ENCODE measurements around the gene CLSTN2.

Gene CLSTN2

DNA sequence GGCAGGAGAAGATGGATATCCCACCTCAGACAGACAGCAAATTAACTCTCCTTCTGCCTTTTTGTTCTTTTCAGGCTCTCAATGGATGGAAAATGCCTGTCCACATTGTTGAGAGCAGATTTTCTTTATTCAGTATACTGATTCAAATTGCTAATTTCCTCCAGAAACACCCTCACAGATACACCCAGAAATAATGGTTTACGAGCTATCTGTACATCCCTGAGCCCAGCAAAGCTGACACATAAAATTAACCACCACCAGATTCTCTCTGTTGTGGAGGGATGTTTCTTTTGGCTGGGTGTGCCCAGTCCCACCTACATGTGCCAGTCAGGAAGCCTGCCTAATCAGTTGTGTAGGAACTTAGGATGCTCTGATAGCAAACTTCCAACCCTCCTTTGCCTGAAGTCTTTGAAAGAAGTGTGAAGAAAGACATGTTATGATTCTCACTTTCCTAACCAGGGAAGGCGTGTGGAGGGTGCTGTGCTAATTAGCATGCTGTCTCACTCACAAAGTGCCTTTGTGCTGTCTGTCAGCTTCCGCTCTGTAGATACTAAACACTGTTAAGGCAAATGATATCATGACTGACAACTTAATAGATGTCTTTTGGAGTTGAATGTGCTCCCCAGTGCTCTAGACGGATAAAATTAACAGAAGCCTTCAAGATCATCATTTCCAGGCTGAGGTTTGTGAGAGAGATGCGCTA is 208.5 kb downstream of the CLSTN2 start:
- no peak overlapping the region for H3K4me2 ChIP-seq (ENCODE audit: low read length)
- H3K9me3 ChIP-seq (ENCODE audit: control insufficient read depth, insufficient read depth, low read length), result no peaks in the 10 kb centered on the region
- no peaks in the 10 kb centered on the region for H3K79me2 ChIP-seq (ENCODE audit: control insufficient read depth, low read length)
- no peak overlapping the region for H3K27ac ChIP-seq (ENCODE audit: low read depth, low read length)
- no peaks in the 10 kb centered on the region for H4K20me1 ChIP-seq (ENCODE audit: control insufficient read depth, insufficient read depth, low read depth, low read length)
- no peaks in the 10 kb centered on the region for H3K9me2 ChIP-seq (replicated peaks; ENCODE audit: control insufficient read depth, low read length)
- no peaks in the 10 kb centered on the region for H3F3A ChIP-seq (ENCODE audit: control insufficient read depth, insufficient read depth)
- H3K4me3 ChIP-seq (ENCODE audit: low read length), result no peak overlapping the region
- H3K36me3 ChIP-seq (ENCODE audit: control insufficient read depth, low read length), result no peaks in the 10 kb centered on the region
- no peaks in the 10 kb centered on the region for H3K4me1 ChIP-seq (ENCODE audit: control insufficient read depth, low read length)
- no peaks in the 10 kb centered on the region for H3K27me3 ChIP-seq (ENCODE audit: control insufficient read depth, low read length)
- no peak for TF ChIP-seq EZH2phosphoT487 (IDR thresholded peaks at IDR 0.05; ENCODE audit: borderline replicate concordance, low read length)
- no peak for TF ChIP-seq CTCF (IDR thresholded peaks at IDR 0.05; ENCODE audit: low read depth, low read length, poor library complexity, severe bottlenecking)

DNA sequence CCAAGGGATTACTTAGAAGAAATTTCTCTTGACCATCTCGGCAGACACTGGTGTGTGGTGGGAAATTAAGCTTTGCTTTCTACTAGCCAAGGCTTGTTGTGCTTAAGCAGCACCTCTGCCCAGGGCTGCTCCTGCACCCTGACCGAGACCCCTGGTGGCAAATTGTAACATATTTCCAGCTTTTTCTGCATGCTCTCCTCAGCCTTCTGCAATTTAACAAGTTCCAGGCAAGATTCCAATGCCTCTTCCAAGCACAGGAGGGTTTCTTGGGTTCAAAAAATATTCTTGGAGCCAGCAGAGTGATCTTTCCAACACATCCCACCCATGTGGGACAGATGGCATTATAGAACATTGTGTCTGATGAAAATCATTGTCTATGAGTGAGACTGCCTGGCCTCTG is 210.5 kb downstream of the CLSTN2 start:
- Histone ChIP-seq H3K4me1 (ENCODE audit: control insufficient read depth, low read length) (no peaks in the 10 kb centered on the region), H3K27ac (ENCODE audit: low read depth, low read length) (no peak overlapping the region), H3K9me2 (replicated peaks; ENCODE audit: control insufficient read depth, low read length) (no peaks in the 10 kb centered on the region), H3K4me2 (ENCODE audit: low read length) (no peak overlapping the region), H3K36me3 (ENCODE audit: control insufficient read depth, low read length) (no peaks in the 10 kb centered on the region), H3K27me3 (ENCODE audit: control insufficient read depth, low read length) (no peaks in the 10 kb centered on the region), H3F3A (ENCODE audit: control insufficient read depth, insufficient read depth) (no peaks in the 10 kb centered on the region), H3K9me3 (ENCODE audit: control insufficient read depth, insufficient read depth, low read length) (no peaks in the 10 kb centered on the region), H3K4me3 (ENCODE audit: low read length) (no peak overlapping the region), H3K79me2 (ENCODE audit: control insufficient read depth, low read length) (no peaks in the 10 kb centered on the region), H4K20me1 (ENCODE audit: control insufficient read depth, insufficient read depth, low read depth, low read length) (no peaks in the 10 kb centered on the region)
- TF ChIP-seq CTCF (IDR thresholded peaks at IDR 0.05; ENCODE audit: low read depth, low read length, poor library complexity, severe bottlenecking) (no peak), EZH2phosphoT487 (IDR thresholded peaks at IDR 0.05; ENCODE audit: borderline replicate concordance, low read length) (no peak)

- Histone ChIP-seq H3K79me2 (ENCODE audit: control insufficient read depth, low read length) (no peaks in the 10 kb centered on the region), H3K9me3 (ENCODE audit: control insufficient read depth, insufficient read depth, low read length) (no peaks in the 10 kb centered on the region), H3K4me2 (ENCODE audit: low read length) (no peak overlapping the region), H3K27ac (ENCODE audit: low read depth, low read length) (no peak overlapping the region), H3K9me2 (replicated peaks; ENCODE audit: control insufficient read depth, low read length) (no peaks in the 10 kb centered on the region), H3K27me3 (ENCODE audit: control insufficient read depth, low read length) (no peaks in the 10 kb centered on the region), H4K20me1 (ENCODE audit: control insufficient read depth, insufficient read depth, low read depth, low read length) (no peaks in the 10 kb centered on the region), H3F3A (ENCODE audit: control insufficient read depth, insufficient read depth) (no peaks in the 10 kb centered on the region), H3K4me3 (ENCODE audit: low read length) (no peak overlapping the region), H3K36me3 (ENCODE audit: control insufficient read depth, low read length) (no peaks in the 10 kb centered on the region), H3K4me1 (ENCODE audit: control insufficient read depth, low read length) (no peaks in the 10 kb centered on the region)
- TF ChIP-seq EZH2phosphoT487 (IDR thresholded peaks at IDR 0.05; ENCODE audit: borderline replicate concordance, low read length) (no peak), CTCF (IDR thresholded peaks at IDR 0.05; ENCODE audit: low read depth, low read length, poor library complexity, severe bottlenecking) (no peak)
These were observed 211.7 kb downstream of the CLSTN2 start for GRCh38 chr3:140146668-140147067.

Measured in DOHH2 (cell line).